Smooth muscle cell (in vitro differentiated cells): ENCODE results near the gene ESX1. TPM values are rescaled to one million over a fixed set of nuclear protein-coding genes. Genes with fewer than 3 reads are reported as not detected.

Source experiments
- DNase-seq: peaks from one replicate; lab custom pipeline; 2025; ENCODE audit not compliant: unreplicated experiment; lab: John Stamatoyannopoulos, UW
- H2AFZ ChIP-seq: fragments of 200-600 bp; sonication (generic); 2 replicates; pipeline ENCODE4 v1.6.0; 2016; ENCODE audit warnings: antibody characterized with exemption, low read depth, mild to moderate bottlenecking
- H3F3A ChIP-seq: fragments of 200-600 bp; sonication (generic); 2 replicates; pipeline ENCODE4 v1.6.0; 2017; ENCODE audit warnings: antibody characterized with exemption, low read depth
- H3K27ac ChIP-seq: fragments of 200-600 bp; sonication (generic); 2 replicates; pipeline ENCODE4 v1.5.1; 2016; ENCODE audit warnings: low read depth, mild to moderate bottlenecking
- H3K27me3 ChIP-seq: fragments of 200-600 bp; sonication (generic); 2 replicates; pipeline ENCODE4 v1.6.1; 2016; ENCODE audit warnings: low read depth, mild to moderate bottlenecking
- H3K36me3 ChIP-seq: fragments of 200-600 bp; sonication (generic); 2 replicates; pipeline ENCODE4 v1.5.1; 2016; ENCODE audit warnings: low read depth
- H3K4me1 ChIP-seq: fragments of 200-600 bp; sonication (generic); 2 replicates; pipeline ENCODE4 v1.5.1; 2016; ENCODE audit warnings: low read depth
- H3K4me2 ChIP-seq: fragments of 200-600 bp; sonication (generic); 2 replicates; pipeline ENCODE4 v1.6.0; 2016; ENCODE audit warnings: mild to moderate bottlenecking
- H3K4me3 ChIP-seq: fragments of 200-600 bp; sonication (generic); 2 replicates; pipeline ENCODE4 v1.5.1; 2016; ENCODE audit warnings: mild to moderate bottlenecking
- H3K79me2 ChIP-seq: fragments of 200-600 bp; sonication (generic); 2 replicates; pipeline ENCODE4 v1.6.0; 2016; ENCODE audit warnings: low read depth, mild to moderate bottlenecking
- H3K9ac ChIP-seq: fragments of 200-600 bp; sonication (generic); 2 replicates; pipeline ENCODE4 v1.6.0; 2016; ENCODE audit warnings: low read depth
- H3K9me3 ChIP-seq: fragments of 200-600 bp; sonication (generic); replicated peaks from 2 replicates; pipeline ENCODE4 v1.5.1; 2016; ENCODE audit warnings: low read depth
- H4K20me1 ChIP-seq: fragments of 200-600 bp; sonication (generic); 2 replicates; pipeline ENCODE4 v1.6.0; 2016; ENCODE audit warnings: low read depth
- CTCF ChIP-seq: fragments of 200-600 bp; sonication (generic); IDR thresholded peaks from 2 replicates; pipeline ENCODE4 v1.5.1; 2017; ENCODE audit warnings: borderline replicate concordance, mild to moderate bottlenecking, antibody characterized with exemption; ENCODE audit not compliant: insufficient read depth, poor library complexity, severe bottlenecking
- WGBS: methylation state at CpG from one replicate; pipeline ENCODE4 v1.1.7; 2016; ENCODE audit warnings: low lambda C conversion rate; 5-methylcytosine and 5-hydroxymethylcytosine counted together
- polyA plus RNA-seq: library from polyadenylated mRNA; unstranded; fragments of >200 nt; fragmentation: Nextera tagmentation; extraction: Ambion mirVana; gene quantifications from 2 replicates; pipeline ENCODE4 v1.2.1, GENCODE V29; 2016
- total RNA-seq: library from RNA; depleted of rRNA; stranded (reverse); fragments of >200 nt; gene quantifications from 2 replicates; pipeline ENCODE4 v1.2.3, GENCODE V29; 2014

ESX1 gene
- total and polyA plus RNA-seq, 2 experiments from 2014 or later, result 0.17 TPM; not detected in 1

- H4K20me1 ChIP-seq, result no peaks in the 10 kb centered on the region
- H3K79me2 ChIP-seq, result no peaks in the 10 kb centered on the region
- H3K36me3 ChIP-seq, result no peaks in the 10 kb centered on the region
- H3K4me1 ChIP-seq, result no peaks in the 10 kb centered on the region
- no peaks in the 10 kb centered on the region for H3F3A ChIP-seq
- no peak overlapping the region for H3K4me3 ChIP-seq
- WGBS, result 76% methylated on average over 5 of the region's 5 CpGs
- H3K4me2 ChIP-seq, result no peak overlapping the region
- H3K27ac ChIP-seq, result no peak overlapping the region
- no peak for TF ChIP-seq CTCF
- H2AFZ ChIP-seq, result no peak overlapping the region
- no peaks in the 10 kb centered on the region for H3K27me3 ChIP-seq
- no peaks in the 10 kb centered on the region for H3K9me3 ChIP-seq
- DNase-seq, result no peak
- no peak overlapping the region for H3K9ac ChIP-seq
These were observed 25.9 kb upstream of the ESX1 start for GRCh38 chrX:104280609-104281008.

GRCh38 chrX:104270916-104271512 is 16.3 kb upstream of the ESX1 start:
- H3K27me3 ChIP-seq, result peaks cover 21% of the 10 kb centered on the region
- H3F3A ChIP-seq, result no peaks in the 10 kb centered on the region
- TF ChIP-seq CTCF, result peak; percentile 55
- no peaks in the 10 kb centered on the region for H3K9me3 ChIP-seq
- no peak overlapping the region for H3K9ac ChIP-seq
- no peaks in the 10 kb centered on the region for H4K20me1 ChIP-seq
- no peaks in the 10 kb centered on the region for H3K4me1 ChIP-seq
- H3K27ac ChIP-seq, result no peak overlapping the region
- no peak for DNase-seq
- no peak overlapping the region for H2AFZ ChIP-seq
- no peak overlapping the region for H3K4me3 ChIP-seq
- 21% methylated on average over 7 of the region's 7 CpGs for WGBS
- no peaks in the 10 kb centered on the region for H3K36me3 ChIP-seq
- H3K4me2 ChIP-seq, result no peak overlapping the region
- H3K79me2 ChIP-seq, result no peaks in the 10 kb centered on the region

- Histone ChIP-seq H3K4me3 (no peak overlapping the region), H3K4me2 (no peak overlapping the region), H2AFZ (no peak overlapping the region), H4K20me1 (no peaks in the 10 kb centered on the region), H3K36me3 (no peaks in the 10 kb centered on the region), H3K27ac (no peak overlapping the region), H3K4me1 (no peaks in the 10 kb centered on the region), H3K9me3 (no peaks in the 10 kb centered on the region), H3K79me2 (no peaks in the 10 kb centered on the region), H3F3A (no peaks in the 10 kb centered on the region), H3K27me3 (peaks cover 21% of the 10 kb centered on the region), H3K9ac (no peak overlapping the region)
- WGBS, result 63% methylated on average over 6 of the region's 6 CpGs
- TF ChIP-seq CTCF, result no peak
- DNase-seq, result no peak
These were observed 15.5 kb upstream of the ESX1 start for GRCh38 chrX:104270212-104270611.

GRCh38 chrX:104255465-104255864 is 732 bp upstream of the ESX1 start:
- 51% methylated on average over 13 of the region's 13 CpGs for WGBS
- Histone ChIP-seq H4K20me1 (no peaks in the 10 kb centered on the region), H3K9ac (no peak overlapping the region), H3K4me2 (no peak overlapping the region), H3K79me2 (no peaks in the 10 kb centered on the region), H3K4me1 (no peaks in the 10 kb centered on the region), H3K36me3 (no peaks in the 10 kb centered on the region), H3K4me3 (no peak overlapping the region), H3K27ac (no peak overlapping the region), H3K27me3 (peaks cover 81% of the 10 kb centered on the region), H3F3A (no peaks in the 10 kb centered on the region), H2AFZ (no peak overlapping the region), H3K9me3 (no peaks in the 10 kb centered on the region)
- TF ChIP-seq CTCF, result no peak
- no peak for DNase-seq
